NCI-H2196 treated with DMSO at 0.1 percent for 48 hours (cell line): ENCODE results near the gene OSCP1.
A peak's percentile ranks its signal among the peaks of the same experiment; 100 is the strongest.
"Not testable (repeated sequence)": the region's sequence is repeated elsewhere in the genome, so short reads cannot be mapped to it uniquely, and the experiment has no call there.

Source experiments
- DNase-seq: peaks from one replicate; lab custom pipeline; 2025; ENCODE audit not compliant: unreplicated experiment; lab: John Stamatoyannopoulos, UW

Gene OSCP1

GRCh38 chr1:36450270-36450918 lies at the start of gene OSCP1:
OSCP1 (minus strand) TSS chr1:36450451; CDS start chr1:36450369, 82 bp downstream.
- peak; percentile 96 for DNase-seq

- DNase-seq: no peak
These were observed 47.0 kb upstream of the OSCP1 start for GRCh38 chr1:36497207-36497606.

GRCh38 chr1:36494971-36495370 lies 44.7 kb upstream of the OSCP1 start:
- no peak for DNase-seq

GRCh38 chr1:36493524-36493923 lies 43.3 kb upstream of the OSCP1 start:
- no peak for DNase-seq

- DNase-seq: no peak
These were observed 42.2 kb upstream of the OSCP1 start for GRCh38 chr1:36492491-36492890.

GRCh38 chr1:36489258-36490051 lies 39.2 kb upstream of the OSCP1 start:
- not testable (repeated sequence) for DNase-seq

- no peak for DNase-seq
These were observed 37.7 kb upstream of the OSCP1 start for GRCh38 chr1:36487906-36488305.

GRCh38 chr1:36487336-36487725 lies 37.1 kb upstream of the OSCP1 start:
- not testable (repeated sequence) for DNase-seq

GRCh38 chr1:36486439-36487335 lies 36.4 kb upstream of the OSCP1 start:
- peak; percentile 94 for DNase-seq

GRCh38 chr1:36486093-36486438 lies 35.8 kb upstream of the OSCP1 start:
- no peak for DNase-seq

- DNase-seq: no peak
These were observed 33.8 kb upstream of the OSCP1 start for GRCh38 chr1:36484099-36484498.

- DNase-seq: no peak
These were observed 32.6 kb upstream of the OSCP1 start, which contains the start of gene CSF3R for GRCh38 chr1:36482724-36483388. CSF3R (minus strand) TSS chr1:36482913; CDS start chr1:36479496, 3,417 bp downstream.

GRCh38 chr1:36481771-36482723 lies 31.8 kb upstream of the OSCP1 start:
- no peak for DNase-seq

GRCh38 chr1:36481091-36481490 lies 30.8 kb upstream of the OSCP1 start:
- no peak for DNase-seq

GRCh38 chr1:36480161-36480560 lies 29.9 kb upstream of the OSCP1 start:
- DNase-seq: no peak

- DNase-seq: no peak
These were observed 29.3 kb upstream of the OSCP1 start for GRCh38 chr1:36479505-36480051.

GRCh38 chr1:36477615-36478014 lies 27.4 kb upstream of the OSCP1 start:
- DNase-seq: not testable (repeated sequence)

- no peak for DNase-seq
These were observed 26.7 kb upstream of the OSCP1 start for GRCh38 chr1:36476945-36477344.

GRCh38 chr1:36475910-36476604 lies 25.8 kb upstream of the OSCP1 start:
- DNase-seq: no peak
